Measurements from ENCODE around the gene CTR9.

CTR9 gene

GRCh38 chr11:10792385-10793068 lies 41.5 kb downstream of the CTR9 start:
- TF ChIP-seq PAX5 (IDR thresholded peaks at IDR 0.05; ENCODE audit: insufficient read depth, low read length, severe bottlenecking) (no peak), POLR2A (IDR thresholded peaks at IDR 0.05; ENCODE audit: low read depth, low read length) (no peak), TAF1 (IDR thresholded peaks at IDR 0.05; ENCODE audit: low read depth, low read length) (no peak), POLR2AphosphoS5 (IDR thresholded peaks at IDR 0.05; ENCODE audit: low read depth, low read length) (no peak), POU2F2 (IDR thresholded peaks at IDR 0.05; ENCODE audit: low read depth, low read length) (peak; percentile 28; the same call in 1 of the 2 replicates), SPI1 (IDR thresholded peaks at IDR 0.05; ENCODE audit: low read depth, low read length) (peak; percentile 62)
- FAIRE-seq: peak; percentile 92

GRCh38 chr11:10793470-10794255 lies 42.6 kb downstream of the CTR9 start:
- DNase-seq (ENCODE audit: insufficient read length, low spot score) (no peak), FAIRE-seq (no peak)
- no peak for TF ChIP-seq SPI1 (IDR thresholded peaks at IDR 0.05; ENCODE audit: low read depth, low read length)
- TF ChIP-seq POLR2A (IDR thresholded peaks at IDR 0.05; ENCODE audit: low read depth, low read length): no peak
- no peak for TF ChIP-seq POLR2AphosphoS5 (IDR thresholded peaks at IDR 0.05; ENCODE audit: low read depth, low read length)
- no peak for TF ChIP-seq PAX5 (IDR thresholded peaks at IDR 0.05; ENCODE audit: insufficient read depth, low read length, severe bottlenecking)
- TF ChIP-seq POU2F2 (IDR thresholded peaks at IDR 0.05; ENCODE audit: low read depth, low read length): no peak
- TF ChIP-seq TAF1 (IDR thresholded peaks at IDR 0.05; ENCODE audit: low read depth, low read length): no peak

More at GRCh38 chr11:10792385-10793068, 41.5 kb downstream of the CTR9 start:
- DNase-seq (ENCODE audit: insufficient read length, low spot score): peak; percentile 66

GRCh38 chr11:10796191-10796590 lies 45.1 kb downstream of the CTR9 start:
- DNase-seq (ENCODE audit: insufficient read length, low spot score) (no peak), FAIRE-seq (no peak)
- TF ChIP-seq POLR2AphosphoS5 (IDR thresholded peaks at IDR 0.05; ENCODE audit: low read depth, low read length) (peak; percentile 91), TAF1 (IDR thresholded peaks at IDR 0.05; ENCODE audit: low read depth, low read length) (no peak), POLR2A (IDR thresholded peaks at IDR 0.05; ENCODE audit: low read depth, low read length) (peak; percentile 79), SPI1 (IDR thresholded peaks at IDR 0.05; ENCODE audit: low read depth, low read length) (no peak), PAX5 (IDR thresholded peaks at IDR 0.05; ENCODE audit: insufficient read depth, low read length, severe bottlenecking) (no peak), POU2F2 (IDR thresholded peaks at IDR 0.05; ENCODE audit: low read depth, low read length) (peak; percentile 76)

DNA sequence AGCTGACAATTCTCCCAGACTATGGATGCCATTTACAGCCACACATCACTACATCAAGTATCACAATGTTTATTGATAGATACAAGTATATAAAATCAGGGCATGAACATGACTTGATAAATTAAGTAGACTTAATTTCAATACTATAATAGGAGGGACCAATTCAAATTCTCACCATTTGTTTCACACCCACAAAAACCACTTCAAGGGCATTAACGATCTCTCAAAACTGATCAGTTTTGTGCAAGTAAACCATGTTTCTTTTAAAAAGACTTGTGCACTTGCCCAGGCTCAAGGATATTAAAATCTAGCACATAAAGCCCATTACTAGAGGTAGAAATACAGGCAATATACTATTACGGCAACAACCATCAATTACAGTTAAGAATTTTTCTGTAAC lies 46.0 kb downstream of the CTR9 start:
- DNase-seq (ENCODE audit: insufficient read length, low spot score) (no peak), FAIRE-seq (no peak)

DNA sequence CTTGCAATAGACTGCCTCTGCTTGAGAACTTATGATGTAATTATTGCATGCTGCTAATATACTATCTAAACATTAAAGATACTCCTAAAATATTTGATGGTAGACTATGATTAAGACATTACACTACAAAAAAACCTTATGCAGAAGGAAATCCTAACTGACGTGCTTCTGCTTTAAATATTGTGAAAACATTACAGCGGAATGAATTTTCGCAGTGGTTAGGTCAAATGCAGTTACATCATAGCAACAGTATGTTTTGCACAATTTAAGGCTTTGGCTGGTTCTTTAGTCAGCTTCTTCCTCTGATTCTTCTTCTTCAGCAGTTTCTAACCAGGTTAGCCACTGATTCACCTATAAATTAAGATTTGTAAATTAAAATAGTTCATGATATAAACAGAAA lies 46.5 kb downstream of the CTR9 start:
- FAIRE-seq (no peak), DNase-seq (ENCODE audit: insufficient read length, low spot score) (no peak)
- TF ChIP-seq TAF1 (IDR thresholded peaks at IDR 0.05; ENCODE audit: low read depth, low read length) (no peak), POLR2A (IDR thresholded peaks at IDR 0.05; ENCODE audit: low read depth, low read length) (no peak), POLR2AphosphoS5 (IDR thresholded peaks at IDR 0.05; ENCODE audit: low read depth, low read length) (no peak), POU2F2 (IDR thresholded peaks at IDR 0.05; ENCODE audit: low read depth, low read length) (no peak), PAX5 (IDR thresholded peaks at IDR 0.05; ENCODE audit: insufficient read depth, low read length, severe bottlenecking) (no peak), SPI1 (IDR thresholded peaks at IDR 0.05; ENCODE audit: low read depth, low read length) (no peak)

More for the DNA sequence above, 46.0 kb downstream of the CTR9 start:
- TF ChIP-seq POU2F2 (IDR thresholded peaks at IDR 0.05; ENCODE audit: low read depth, low read length): no peak
- TF ChIP-seq POLR2A (IDR thresholded peaks at IDR 0.05; ENCODE audit: low read depth, low read length): no peak
- TF ChIP-seq TAF1 (IDR thresholded peaks at IDR 0.05; ENCODE audit: low read depth, low read length): no peak
- no peak for TF ChIP-seq SPI1 (IDR thresholded peaks at IDR 0.05; ENCODE audit: low read depth, low read length)
- TF ChIP-seq PAX5 (IDR thresholded peaks at IDR 0.05; ENCODE audit: insufficient read depth, low read length, severe bottlenecking): no peak
- TF ChIP-seq POLR2AphosphoS5 (IDR thresholded peaks at IDR 0.05; ENCODE audit: low read depth, low read length): no peak

DNA sequence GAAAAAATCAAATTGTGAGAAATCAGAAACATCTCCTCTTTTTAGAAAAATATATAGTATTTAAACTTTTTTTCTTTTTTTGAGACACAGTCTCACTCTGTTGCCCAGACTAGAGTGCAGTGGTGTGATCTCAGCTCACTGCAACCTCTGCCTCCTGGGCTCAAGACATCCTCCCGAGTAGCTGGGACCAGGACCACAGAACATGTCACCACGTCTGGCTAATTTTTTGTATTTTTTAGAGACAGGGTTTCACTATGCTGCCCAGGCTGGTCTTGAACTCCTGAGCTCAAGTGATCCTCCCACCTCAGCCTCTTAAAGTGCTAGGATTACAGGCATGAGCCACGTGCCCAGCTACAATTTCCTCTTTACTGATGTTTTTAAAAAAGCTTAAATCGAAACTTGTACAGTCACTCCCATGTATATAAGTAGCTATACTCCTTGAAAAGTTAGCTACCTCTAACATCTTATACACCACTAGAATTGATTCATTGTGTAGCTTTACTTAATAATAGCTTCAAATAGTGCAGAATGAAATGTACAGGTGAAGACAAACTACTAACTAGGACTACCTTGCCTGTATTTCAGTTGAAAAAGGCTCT lies 47.4 kb downstream of the CTR9 start:
- no peak for DNase-seq (ENCODE audit: insufficient read length, low spot score)
- no peak for FAIRE-seq
- TF ChIP-seq POLR2A (IDR thresholded peaks at IDR 0.05; ENCODE audit: low read depth, low read length) (no peak), SPI1 (IDR thresholded peaks at IDR 0.05; ENCODE audit: low read depth, low read length) (no peak), PAX5 (IDR thresholded peaks at IDR 0.05; ENCODE audit: insufficient read depth, low read length, severe bottlenecking) (no peak), POLR2AphosphoS5 (IDR thresholded peaks at IDR 0.05; ENCODE audit: low read depth, low read length) (no peak), TAF1 (IDR thresholded peaks at IDR 0.05; ENCODE audit: low read depth, low read length) (no peak), POU2F2 (IDR thresholded peaks at IDR 0.05; ENCODE audit: low read depth, low read length) (no peak)

DNA sequence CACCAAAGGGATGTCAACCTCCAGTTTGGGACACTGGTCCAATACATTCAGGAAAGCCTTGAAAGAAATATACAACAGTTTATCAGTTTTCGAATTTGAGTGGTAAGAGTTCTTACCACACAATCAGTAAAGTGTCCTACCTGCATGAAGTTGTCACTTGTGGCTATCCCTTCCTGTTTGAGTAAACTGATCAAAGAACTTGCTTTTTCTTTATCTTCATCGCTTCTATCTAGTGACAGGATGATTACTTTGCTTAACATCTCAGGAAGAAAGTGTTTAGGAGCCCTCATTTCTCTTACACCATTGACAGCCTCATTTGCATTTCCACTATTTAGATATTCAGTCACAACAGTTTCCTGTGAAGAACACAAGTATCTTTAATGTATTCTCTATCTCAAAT lies 49.2 kb downstream of the CTR9 start:
- no peak for FAIRE-seq
- DNase-seq (ENCODE audit: insufficient read length, low spot score): no peak
- no peak for TF ChIP-seq SPI1 (IDR thresholded peaks at IDR 0.05; ENCODE audit: low read depth, low read length)
- no peak for TF ChIP-seq POU2F2 (IDR thresholded peaks at IDR 0.05; ENCODE audit: low read depth, low read length)
- TF ChIP-seq TAF1 (IDR thresholded peaks at IDR 0.05; ENCODE audit: low read depth, low read length): no peak
- TF ChIP-seq PAX5 (IDR thresholded peaks at IDR 0.05; ENCODE audit: insufficient read depth, low read length, severe bottlenecking): no peak
- TF ChIP-seq POLR2AphosphoS5 (IDR thresholded peaks at IDR 0.05; ENCODE audit: low read depth, low read length): no peak
- no peak for TF ChIP-seq POLR2A (IDR thresholded peaks at IDR 0.05; ENCODE audit: low read depth, low read length)

GRCh38 chr11:10803676-10804075 lies 52.6 kb downstream of the CTR9 start:
- TF ChIP-seq POLR2A (IDR thresholded peaks at IDR 0.05; ENCODE audit: low read depth, low read length): no peak
- TF ChIP-seq SPI1 (IDR thresholded peaks at IDR 0.05; ENCODE audit: low read depth, low read length): no peak
- TF ChIP-seq PAX5 (IDR thresholded peaks at IDR 0.05; ENCODE audit: insufficient read depth, low read length, severe bottlenecking): no peak
- DNase-seq (ENCODE audit: insufficient read length, low spot score) (no peak), FAIRE-seq (no peak)

- TF ChIP-seq PAX5 (IDR thresholded peaks at IDR 0.05; ENCODE audit: insufficient read depth, low read length, severe bottlenecking) (no peak), POU2F2 (IDR thresholded peaks at IDR 0.05; ENCODE audit: low read depth, low read length) (no peak), POLR2AphosphoS5 (IDR thresholded peaks at IDR 0.05; ENCODE audit: low read depth, low read length) (no peak), SPI1 (IDR thresholded peaks at IDR 0.05; ENCODE audit: low read depth, low read length) (no peak), POLR2A (IDR thresholded peaks at IDR 0.05; ENCODE audit: low read depth, low read length) (no peak), TAF1 (IDR thresholded peaks at IDR 0.05; ENCODE audit: low read depth, low read length) (no peak)
- DNase-seq (ENCODE audit: insufficient read length, low spot score) (no peak), FAIRE-seq (no peak)
These were observed 54.7 kb downstream of the CTR9 start for GRCh38 chr11:10805741-10806140.
